Activated CD4-positive, alpha-beta T cell treated with anti-CD3 and anti-CD28 coated beads for 1 hour (primary cell): ENCODE results near the gene OSBP2.
A peak's percentile ranks its signal among the peaks of the same experiment; 100 is the strongest.
"Not testable (repeated sequence)": the region's sequence is repeated elsewhere in the genome, so short reads cannot be mapped to it uniquely, and the experiment has no call there.

Experiments
- DNase-seq: peaks from one replicate; pipeline ENCODE4 v3.0.0-alpha.2; 2020

OSBP2 gene

GRCh38 chr22:30694640-30695350 lies at the start of gene OSBP2:
Gene OSBP2 (plus strand): TSS chr22:30694874. CDS start chr22:30694910, 36 bp downstream.
- DNase-seq = peak; percentile 12

- no peak for DNase-seq
Measured at GRCh38 chr22:30646518-30647160, 48.0 kb upstream of the OSBP2 start.

- no peak for DNase-seq
Measured at GRCh38 chr22:30647536-30647935, 47.1 kb upstream of the OSBP2 start.

GRCh38 chr22:30648825-30649224 lies 45.8 kb upstream of the OSBP2 start:
- DNase-seq = no peak

GRCh38 chr22:30649430-30650007 lies 45.2 kb upstream of the OSBP2 start:
- DNase-seq = peak; percentile 72

- no peak for DNase-seq
Measured at GRCh38 chr22:30650508-30651116, 44.1 kb upstream of the OSBP2 start.

- no peak for DNase-seq
Measured at GRCh38 chr22:30652852-30653251, 41.8 kb upstream of the OSBP2 start.

GRCh38 chr22:30654361-30654760 lies 40.3 kb upstream of the OSBP2 start:
- DNase-seq = no peak

- DNase-seq = no peak
Measured at GRCh38 chr22:30655532-30655931, 39.1 kb upstream of the OSBP2 start.

GRCh38 chr22:30662040-30662439 lies 32.6 kb upstream of the OSBP2 start:
- DNase-seq = no peak

- DNase-seq = no peak
Measured at GRCh38 chr22:30664798-30665197, 29.9 kb upstream of the OSBP2 start.

GRCh38 chr22:30665266-30665665 lies 29.4 kb upstream of the OSBP2 start:
- no peak for DNase-seq

- DNase-seq = no peak
Measured at GRCh38 chr22:30665786-30666185, 28.9 kb upstream of the OSBP2 start.

- DNase-seq = no peak
Measured at GRCh38 chr22:30667107-30667493, 27.6 kb upstream of the OSBP2 start.

- peak; percentile 93 for DNase-seq
Measured at GRCh38 chr22:30667494-30668385, 26.9 kb upstream of the OSBP2 start, which contains the start of gene DUSP18. Gene DUSP18 (minus strand): TSS chr22:30667875. CDS start chr22:30664003, 3,872 bp downstream.

- no peak for DNase-seq
Measured at GRCh38 chr22:30668386-30668710, 26.3 kb upstream of the OSBP2 start.

- no peak for DNase-seq
Measured at GRCh38 chr22:30671071-30671470, 23.6 kb upstream of the OSBP2 start.

- no peak for DNase-seq
Measured at GRCh38 chr22:30673136-30673535, 21.5 kb upstream of the OSBP2 start.

GRCh38 chr22:30674482-30674881 lies 20.2 kb upstream of the OSBP2 start:
- no peak for DNase-seq

- DNase-seq = no peak
Measured at GRCh38 chr22:30675436-30675835, 19.2 kb upstream of the OSBP2 start.

- DNase-seq = not testable (repeated sequence)
Measured at GRCh38 chr22:30676565-30676964, 18.1 kb upstream of the OSBP2 start.

GRCh38 chr22:30679895-30680690 lies 14.6 kb upstream of the OSBP2 start:
- not testable (repeated sequence) for DNase-seq
